GM12892 (cell line): ENCODE measurements around the gene ZFR.

Source experiments
- POLR2A ChIP-seq: IDR thresholded peaks from 2 replicates; pipeline ENCODE4 v1.6.1; 2011; ENCODE audit warnings: low read depth, low read length, control low read depth
- POLR2AphosphoS5 ChIP-seq: IDR thresholded peaks from 2 replicates; pipeline ENCODE4 v1.6.1; 2011; ENCODE audit warnings: low read depth, low read length, control low read depth
- TAF1 ChIP-seq: IDR thresholded peaks from 2 replicates; pipeline ENCODE4 v1.6.1; 2011; ENCODE audit warnings: low read depth, mild to moderate bottlenecking, control low read depth, low read length, borderline replicate concordance

DNA sequence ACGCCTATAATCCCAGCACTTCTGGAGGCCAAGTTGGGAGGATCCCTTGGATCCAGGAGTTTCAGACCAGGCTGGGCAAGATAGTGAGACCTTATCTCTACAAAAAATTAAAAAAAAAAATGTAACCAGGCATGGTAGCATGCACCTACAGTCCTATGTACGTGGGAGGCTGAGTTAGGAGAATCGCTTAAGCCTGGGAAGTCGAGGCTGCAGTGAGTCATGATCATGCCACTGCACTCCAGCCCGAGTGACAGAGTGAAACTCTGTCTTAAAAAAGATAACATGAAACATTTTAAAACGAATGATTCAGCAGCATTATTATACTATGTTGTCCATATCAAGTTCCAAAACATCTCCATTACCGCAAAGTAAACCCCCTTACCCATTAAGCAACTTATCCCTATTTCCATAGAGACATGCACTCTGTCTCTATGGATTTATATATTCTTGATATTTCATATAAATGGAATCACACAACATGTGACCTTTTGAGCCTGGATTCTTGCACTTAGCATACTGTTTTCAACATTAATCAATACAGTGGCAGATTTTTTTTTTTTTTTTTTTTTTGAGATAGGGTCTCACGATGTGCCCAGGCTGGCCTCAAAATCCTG, 74.9 kb downstream of the ZFR start:
- TF ChIP-seq POLR2A (no peak), POLR2AphosphoS5 (no peak), TAF1 (no peak)
